GM23338 (cell line): ENCODE results near the gene NEURL1B. TPM values are rescaled to one million over a fixed set of nuclear protein-coding genes. Genes with fewer than 3 reads are reported as not detected.
"Not testable (repeated sequence)": the region's sequence is repeated elsewhere in the genome, so short reads cannot be mapped to it uniquely, and the experiment has no call there.

Experiments
- ATAC-seq: fragments of 200-7000 bp; cut with Tn5 transposase; 3 replicates; pipeline ENCODE4 v1.9.1; 2020
- DNase-seq: peaks from one replicate; pipeline ENCODE4 v3.0.0-alpha.2; 2015; ENCODE audit warnings: low spot score
- H2AFZ ChIP-seq: fragments of 200-600 bp; sonication (generic); 2 replicates; pipeline ENCODE4 v1.8.0; 2016; ENCODE audit warnings: antibody characterized with exemption, mild to moderate bottlenecking, moderate library complexity
- H3F3A ChIP-seq: fragments of 200-600 bp; sonication (generic); replicated peaks from 2 replicates; pipeline ENCODE4 v1.8.0; 2017; ENCODE audit warnings: antibody characterized with exemption, mixed run types, low read depth
- H3K27ac ChIP-seq: fragments of 200-600 bp; sonication (generic); 2 replicates; pipeline ENCODE4 v1.6.1; 2016; ENCODE audit warnings: low read depth
- H3K27me3 ChIP-seq: fragments of 200-600 bp; sonication (generic); 2 replicates; pipeline ENCODE4 v1.8.0; 2016; ENCODE audit warnings: mild to moderate bottlenecking, mixed run types, moderate library complexity; ENCODE audit not compliant: insufficient read depth
- H3K36me3 ChIP-seq: fragments of 200-600 bp; sonication (generic); 2 replicates; pipeline ENCODE4 v1.8.0; 2016; ENCODE audit warnings: mild to moderate bottlenecking; ENCODE audit not compliant: insufficient read depth
- H3K4me1 ChIP-seq: fragments of 200-600 bp; sonication (generic); 2 replicates; pipeline ENCODE4 v1.8.0; 2016; ENCODE audit warnings: mild to moderate bottlenecking, moderate library complexity; ENCODE audit not compliant: insufficient read depth
- H3K4me2 ChIP-seq: fragments of 200-600 bp; sonication (generic); 2 replicates; pipeline ENCODE4 v1.7.1; 2017; ENCODE audit warnings: mixed run types
- H3K4me3 ChIP-seq: fragments of 200-600 bp; sonication (generic); 2 replicates; pipeline ENCODE4 v1.6.1; 2016; ENCODE audit warnings: mixed run types
- H3K79me2 ChIP-seq: fragments of 200-600 bp; sonication (generic); replicated peaks from 2 replicates; pipeline ENCODE4 v1.8.0; 2017; ENCODE audit warnings: mild to moderate bottlenecking; ENCODE audit not compliant: insufficient read depth
- H3K9me2 ChIP-seq: fragments of 200-600 bp; sonication (generic); 2 replicates; pipeline ENCODE4 v1.8.0; 2017; ENCODE audit not compliant: insufficient read depth
- H4K20me1 ChIP-seq: fragments of 200-600 bp; sonication (generic); replicated peaks from 2 replicates; pipeline ENCODE4 v1.8.0; 2017; ENCODE audit warnings: mild to moderate bottlenecking; ENCODE audit not compliant: insufficient read depth
- H3K27ac Mint-ChIP-seq: 2 replicates; pipeline ENCODE4 v1.8.0; 2020; ENCODE audit warnings: inconsistent platforms, mild to moderate bottlenecking, moderate library complexity, mixed read lengths
- H3K27me3 Mint-ChIP-seq: 3 replicates; pipeline ENCODE4 v1.8.0; 2022; ENCODE audit warnings: low read depth, mild to moderate bottlenecking, moderate library complexity, mixed read lengths, inconsistent platforms; ENCODE audit not compliant: insufficient read depth, poor library complexity
- H3K36me3 Mint-ChIP-seq: 3 replicates; pipeline ENCODE4 v1.8.0; 2021; ENCODE audit warnings: low read depth, mild to moderate bottlenecking, inconsistent platforms, moderate library complexity, mixed read lengths
- H3K4me1 Mint-ChIP-seq: 3 replicates; pipeline ENCODE4 v1.8.0; 2020; ENCODE audit warnings: mild to moderate bottlenecking, inconsistent platforms, mixed read lengths
- H3K4me3 Mint-ChIP-seq: 3 replicates; pipeline ENCODE4 v1.8.0; 2021; ENCODE audit warnings: moderate library complexity, mild to moderate bottlenecking, inconsistent platforms, mixed read lengths
- H3K9me3 Mint-ChIP-seq: 3 replicates; pipeline ENCODE4 v1.8.0; 2020; ENCODE audit warnings: moderate library complexity, mild to moderate bottlenecking, inconsistent platforms, mixed read lengths
- CTCF ChIP-seq, 2 experiments: fragments of 200-600 bp in 1 of 2; sonication (generic) in 1 of 2; conservative IDR thresholded peaks; 2 replicates each; pipeline versions ENCODE4 v1.5.1 to v1.6.1; 2016 to 2017; ENCODE audit warnings: antibody characterized with exemption in 2 of 2, low read depth in 2 of 2, mild to moderate bottlenecking in 2 of 2, moderate library complexity in 1 of 2
- ETS1 ChIP-seq: IDR thresholded peaks from 2 replicates; pipeline ENCODE4 v1.6.1; 2016; ENCODE audit warnings: antibody characterized with exemption
- EZH2 ChIP-seq: fragments of 200-600 bp; sonication (generic); IDR thresholded peaks from one replicate; pipeline ENCODE4 v1.8.0; 2017; ENCODE audit warnings: antibody characterized with exemption, mild to moderate bottlenecking, low read depth; ENCODE audit not compliant: unreplicated experiment
- NANOG ChIP-seq: IDR thresholded peaks from 2 replicates; pipeline ENCODE4 v1.6.1; 2016; ENCODE audit warnings: antibody characterized with exemption, borderline replicate concordance
- POLR2AphosphoS5 ChIP-seq: IDR thresholded peaks from 2 replicates; pipeline ENCODE4 v1.6.1; 2016; ENCODE audit warnings: antibody characterized with exemption, low read depth
- STAT1 ChIP-seq: IDR thresholded peaks from one replicate; pipeline ENCODE4 v1.6.1; 2016; ENCODE audit warnings: antibody characterized with exemption; ENCODE audit not compliant: unreplicated experiment
- ZNF462 ChIP-seq: fragments of 250-450 bp; sonication (Bioruptor Pico); IDR thresholded peaks from 2 replicates; pipeline ENCODE4 v1.5.0; 2020; ENCODE audit warnings: mild to moderate bottlenecking, moderate library complexity
- polyA plus RNA-seq: library from polyadenylated mRNA; unstranded; fragments of >200 nt; fragmentation: Nextera tagmentation; extraction: Ambion mirVana; gene quantifications from 2 replicates; pipeline ENCODE4 v1.2.1, GENCODE V29; 2016
- total RNA-seq: library from RNA; depleted of rRNA; stranded (reverse); fragments of >200 nt; shearing (Covaris generic); gene quantifications from 2 replicates; pipeline ENCODE4 v1.2.3, GENCODE V29; 2014

NEURL1B gene
- total and polyA plus RNA-seq, 2 experiments from 2014 or later: 1.9 to 13.3 TPM

- H3K27me3 ChIP-seq, ATAC-seq, H3K4me1 ChIP-seq, DNase-seq, H3K4me3 Mint-ChIP-seq, H3F3A ChIP-seq, H3K4me1 Mint-ChIP-seq, H4K20me1 ChIP-seq, H3K4me3 ChIP-seq, H3K4me2 ChIP-seq, H3K27ac ChIP-seq, H3K27ac Mint-ChIP-seq, H2AFZ ChIP-seq, H3K9me2 ChIP-seq, H3K79me2 ChIP-seq, H3K27me3 Mint-ChIP-seq, H3K36me3 ChIP-seq: not testable (repeated sequence)
- Mint-ChIP-seq H3K9me3 (peaks cover 29% of the 10 kb centered on the region), H3K36me3 (peaks cover 22% of the 10 kb centered on the region)
Observed at GRCh38 chr5:172656496-172656895, 15.4 kb downstream of the NEURL1B start.

GRCh38 chr5:172657524-172658233 lies 16.6 kb downstream of the NEURL1B start:
- H3K36me3 Mint-ChIP-seq: peaks cover 22% of the 10 kb centered on the region
- H3K27ac Mint-ChIP-seq: not testable (repeated sequence)

GRCh38 chr5:172658391-172658790 lies 17.3 kb downstream of the NEURL1B start:
- Mint-ChIP-seq H3K4me1 (peaks cover 4% of the 10 kb centered on the region; the same call in 2 of the 3 replicates), H3K4me3 (no peak overlapping the region), H3K36me3 (peaks cover 22% of the 10 kb centered on the region), H3K27ac (no peak overlapping the region), H3K9me3 (peaks cover 29% of the 10 kb centered on the region), H3K27me3 (peaks cover 5% of the 10 kb centered on the region)
- Histone ChIP-seq H3K27ac (no peak overlapping the region), H3K9me2 (no peaks in the 10 kb centered on the region), H3K4me3 (no peak overlapping the region), H3K4me2 (no peak overlapping the region), H4K20me1 (no peaks in the 10 kb centered on the region), H3K79me2 (no peaks in the 10 kb centered on the region), H2AFZ (no peak overlapping the region), H3K4me1 (no peaks in the 10 kb centered on the region), H3K36me3 (no peaks in the 10 kb centered on the region), H3F3A (no peaks in the 10 kb centered on the region), H3K27me3 (no peaks in the 10 kb centered on the region)
- no peak for DNase-seq
- no peak for ATAC-seq
- TF ChIP-seq EZH2 (no peak), ZNF462 (CRISPR knock-in tag) (no peak), STAT1 (no peak), NANOG (no peak), CTCF (conservative IDR thresholded peaks at IDR 0.05; ENCODE audit: low read depth in 2 of 2) (no peak), POLR2AphosphoS5 (no peak), ETS1 (no peak)

More at GRCh38 chr5:172657524-172658233, 16.6 kb downstream of the NEURL1B start:
- not testable (repeated sequence) for H3F3A ChIP-seq, H3K4me1 Mint-ChIP-seq, H3K9me2 ChIP-seq, H4K20me1 ChIP-seq, H3K4me3 Mint-ChIP-seq, H3K4me1 ChIP-seq, H3K27me3 ChIP-seq, DNase-seq, H3K36me3 ChIP-seq, ATAC-seq, H3K4me2 ChIP-seq, H3K4me3 ChIP-seq, H2AFZ ChIP-seq, H3K27me3 Mint-ChIP-seq, H3K27ac ChIP-seq, H3K79me2 ChIP-seq
- peaks cover 29% of the 10 kb centered on the region for H3K9me3 Mint-ChIP-seq
